HT-29 (cell line): ENCODE measurements around the gene TYRP1. TPM values are rescaled to one million over a fixed set of nuclear protein-coding genes. Genes with fewer than 3 reads are reported as not detected.
A peak's percentile ranks its signal among the peaks of the same experiment; 100 is the strongest.

ENCODE experiments used
- DNase-seq: peaks from one replicate; pipeline ENCODE4 v3.0.0-alpha.2; 2015; ENCODE audit warnings: low spot score
- total RNA-seq: library from RNA; depleted of rRNA; stranded (reverse); fragments of >200 nt; shearing (Covaris generic); gene quantifications from 2 replicates; pipeline ENCODE4 v1.2.3, GENCODE V29; 2014

The TYRP1 gene
- total RNA-seq, 1 experiment from 2014 or later = not detected

- DNase-seq = no peak
These were observed 4.5 kb downstream of the TYRP1 start for GRCh38 chr9:12697719-12698118.

GRCh38 chr9:12698266-12698665 is 5.1 kb downstream of the TYRP1 start:
- DNase-seq = no peak

DNA sequence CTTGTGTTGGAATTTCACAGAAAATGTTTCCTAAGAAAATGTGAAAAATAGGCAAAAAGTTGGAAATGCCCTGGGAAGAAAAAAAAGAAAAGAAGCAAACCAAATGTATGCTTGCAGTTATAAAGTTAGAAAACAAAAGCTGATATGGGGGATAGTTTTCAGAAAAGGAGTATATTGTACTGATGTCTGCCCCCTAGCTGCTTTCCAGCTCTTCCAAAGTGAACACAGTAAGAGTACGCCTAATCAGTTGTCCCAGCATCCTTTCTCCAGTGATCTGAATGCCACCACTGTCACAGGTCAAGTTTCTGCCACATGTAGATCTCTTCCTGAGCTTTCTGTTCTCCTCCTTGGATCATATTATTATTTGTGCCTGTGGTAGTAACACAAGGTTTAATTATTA is 5.8 kb downstream of the TYRP1 start:
- no peak for DNase-seq

GRCh38 chr9:12699529-12699928 is 6.3 kb downstream of the TYRP1 start:
- DNase-seq = peak; percentile 7

DNA sequence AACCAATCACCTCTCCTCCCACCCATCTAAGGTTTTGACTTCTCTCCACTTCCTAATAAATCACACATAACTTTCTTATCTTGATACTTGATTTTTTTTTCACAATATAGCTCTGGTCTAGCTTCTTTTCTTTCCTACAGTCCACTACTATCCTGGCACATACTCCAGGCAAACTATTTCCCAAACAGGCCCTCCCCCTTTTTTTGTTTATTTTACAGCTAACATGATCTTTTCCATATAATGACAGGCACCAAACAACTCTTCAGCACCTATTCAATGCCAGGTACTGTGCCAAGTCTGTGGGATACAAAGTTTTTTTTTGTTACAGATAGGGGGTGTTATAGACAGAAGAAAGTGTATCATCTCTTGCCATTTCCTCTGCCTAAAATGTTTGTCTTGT is 7.9 kb downstream of the TYRP1 start:
- no peak for DNase-seq

DNA sequence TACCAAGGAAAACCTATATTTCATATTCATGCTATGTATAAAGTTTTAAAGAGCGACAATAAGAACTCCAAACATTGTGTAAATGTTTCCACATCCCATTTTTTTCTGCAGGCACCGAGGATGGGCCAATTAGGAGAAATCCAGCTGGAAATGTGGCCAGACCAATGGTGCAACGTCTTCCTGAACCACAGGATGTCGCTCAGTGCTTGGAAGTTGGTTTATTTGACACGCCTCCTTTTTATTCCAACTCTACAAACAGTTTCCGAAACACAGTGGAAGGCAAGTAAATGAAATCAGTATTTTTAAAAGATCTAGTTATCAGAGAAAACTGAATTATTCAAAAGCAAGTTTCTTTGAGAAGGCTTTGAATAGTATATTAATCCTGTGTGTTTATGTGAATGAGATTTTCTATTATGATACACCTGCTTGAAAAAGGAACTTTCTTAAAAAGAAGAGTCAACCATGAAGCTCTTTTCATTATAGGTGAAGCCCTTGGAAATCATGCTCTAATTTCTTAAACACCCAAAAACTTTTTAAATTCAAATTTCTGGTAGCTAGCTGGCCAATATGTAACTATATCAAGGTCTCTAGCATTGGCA is 9.1 kb downstream of the TYRP1 start:
- peak; percentile 81 for DNase-seq

DNA sequence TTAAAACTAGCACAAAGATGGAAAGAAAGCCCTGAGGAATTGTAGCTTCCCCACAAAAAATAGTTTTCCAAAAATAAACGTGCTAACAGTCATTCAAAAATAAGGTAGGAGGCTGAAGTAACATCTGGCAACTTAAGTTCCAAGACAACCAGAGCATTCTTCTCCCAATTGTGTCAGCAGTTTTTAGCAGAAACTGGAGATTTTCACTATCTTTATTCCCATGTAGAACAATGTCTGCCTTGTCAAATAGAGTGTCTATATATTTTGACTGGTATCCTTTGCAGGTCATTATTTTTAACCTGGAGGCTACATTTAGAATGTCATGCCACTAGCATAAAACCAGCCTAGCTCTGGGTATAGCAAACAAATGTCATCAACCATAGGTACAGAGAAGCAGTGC is 10.8 kb downstream of the TYRP1 start:
- DNase-seq = no peak

DNA sequence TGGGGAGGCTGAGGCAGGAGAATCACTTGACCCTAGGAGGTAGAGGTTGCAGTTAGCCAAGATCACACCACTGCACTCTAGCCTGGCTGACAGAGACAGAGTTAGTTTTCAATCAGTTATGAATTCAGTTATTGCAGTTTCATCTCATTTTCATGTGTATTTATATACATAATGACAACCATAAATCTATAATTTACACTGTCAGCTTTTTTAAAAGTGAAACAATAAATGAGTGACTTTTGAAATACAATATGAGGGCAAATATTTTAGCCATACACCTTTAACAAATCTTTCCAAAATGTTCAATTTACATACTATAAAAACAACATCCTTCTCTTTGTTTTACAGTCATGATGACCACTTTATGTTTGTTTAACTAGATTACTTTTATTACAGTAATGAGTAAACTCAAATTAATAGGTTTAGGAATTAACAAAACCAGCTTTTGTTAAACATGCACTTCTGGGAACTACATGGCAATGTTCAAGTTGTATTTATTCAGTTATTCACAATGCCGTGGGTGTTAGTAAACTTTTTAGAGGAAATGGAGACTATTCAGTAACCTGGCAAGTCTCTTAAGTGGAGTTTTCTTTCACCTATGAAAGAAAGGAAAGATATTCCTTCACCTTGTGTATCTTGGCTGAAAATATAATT is 12.7 kb downstream of the TYRP1 start:
- DNase-seq = peak; percentile 44

GRCh38 chr9:12708562-12709298 is 15.5 kb downstream of the TYRP1 start:
- peak; percentile 41 for DNase-seq

GRCh38 chr9:12712532-12712931 is 19.3 kb downstream of the TYRP1 start:
- DNase-seq = no peak

DNA sequence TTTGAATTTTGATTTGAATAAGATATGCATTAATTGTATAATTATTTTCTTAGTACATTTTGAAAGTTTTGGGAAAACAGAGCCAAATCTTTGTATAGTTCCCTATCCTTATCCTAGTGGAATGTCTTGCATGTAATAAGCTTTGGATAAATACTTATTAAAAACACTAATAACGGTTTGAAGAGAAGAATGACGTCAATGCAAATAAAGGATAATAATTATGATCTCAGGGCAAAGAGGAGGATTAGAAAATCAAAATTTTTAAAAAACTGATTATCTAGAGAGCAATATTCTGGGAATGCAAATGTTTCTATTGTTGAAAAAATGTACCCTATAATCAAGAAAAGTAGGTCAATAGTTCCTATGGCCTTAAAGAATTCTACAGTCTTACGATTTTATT is 22.1 kb downstream of the TYRP1 start:
- DNase-seq = no peak

GRCh38 chr9:12716823-12717600 is 23.8 kb downstream of the TYRP1 start:
- peak; percentile 9 for DNase-seq

DNA sequence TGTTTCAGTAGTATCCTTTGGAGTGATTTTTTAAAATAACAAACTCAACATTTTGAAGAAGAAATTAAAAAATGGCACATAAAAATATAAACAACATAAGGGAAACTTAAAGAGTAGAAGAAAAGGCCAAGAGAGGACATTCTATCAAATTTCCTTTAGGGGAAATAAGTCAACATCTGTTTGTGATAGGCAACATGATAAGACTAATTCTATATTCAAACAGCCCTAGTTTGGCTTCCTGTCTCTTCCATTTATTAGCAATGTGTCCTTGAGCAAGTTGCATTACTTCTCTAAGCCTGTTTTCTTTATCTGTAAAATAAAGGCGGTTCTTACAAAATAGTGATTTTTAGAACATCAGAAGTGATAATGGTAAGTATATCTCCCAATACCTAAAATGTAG is 24.7 kb downstream of the TYRP1 start:
- DNase-seq = no peak

GRCh38 chr9:12718482-12719026 is 25.4 kb downstream of the TYRP1 start:
- no peak for DNase-seq

DNA sequence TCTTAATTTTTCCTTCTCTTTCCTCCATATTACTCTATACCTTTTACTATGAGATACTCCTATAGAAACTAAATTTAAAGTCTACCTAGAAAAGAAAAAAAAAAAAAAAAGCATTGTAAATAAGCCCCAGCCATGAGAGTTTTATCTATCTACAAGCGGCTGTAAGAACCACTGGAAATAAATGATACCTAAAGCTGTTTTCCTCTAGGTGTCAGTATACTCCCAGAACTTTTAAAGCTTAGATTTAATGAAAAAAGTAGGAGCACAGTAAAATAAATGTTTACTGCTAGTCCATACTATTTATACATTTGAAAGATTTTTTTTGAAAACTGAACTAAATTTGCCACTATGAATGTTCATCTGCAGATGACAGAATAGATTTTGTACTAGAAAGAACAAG is 26.2 kb downstream of the TYRP1 start:
- DNase-seq = peak; percentile 49

DNA sequence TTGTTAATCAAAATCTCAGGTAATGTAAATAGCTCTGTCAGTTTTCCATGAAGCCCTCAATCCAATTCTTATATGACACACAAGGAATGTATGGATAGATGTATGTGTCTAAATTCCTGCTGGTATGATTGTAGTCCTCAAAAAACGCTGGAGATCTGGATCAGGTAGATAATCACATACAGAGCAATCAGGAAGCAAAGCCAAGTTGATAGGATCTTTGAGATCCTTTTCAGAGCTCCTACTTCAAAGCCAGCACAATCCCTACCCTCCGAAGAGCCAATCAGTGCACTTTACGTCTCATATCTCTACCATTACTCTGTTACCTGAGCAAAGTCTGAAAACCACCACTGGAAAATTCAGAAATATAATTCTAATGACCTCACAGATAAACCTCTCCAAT is 27.4 kb downstream of the TYRP1 start:
- no peak for DNase-seq

DNA sequence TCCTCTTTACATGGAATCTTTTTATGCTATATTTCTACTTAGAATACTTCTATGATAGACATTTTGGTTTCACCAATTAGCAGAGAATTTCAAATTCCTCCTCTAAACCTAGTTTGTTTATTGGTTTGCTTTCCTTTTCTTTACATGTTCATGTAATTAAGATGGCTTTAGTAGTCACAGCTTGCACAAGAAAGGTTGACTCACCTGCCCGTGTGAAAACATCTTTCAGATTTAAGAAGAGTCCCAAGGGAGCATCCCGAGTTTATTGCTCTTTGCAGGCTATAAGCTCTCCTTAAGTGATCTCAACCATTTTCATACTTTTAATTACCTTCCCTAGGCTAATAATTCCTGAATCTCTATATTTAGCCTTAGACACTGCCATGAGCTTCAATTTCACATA is 28.9 kb downstream of the TYRP1 start:
- DNase-seq = no peak

GRCh38 chr9:12723409-12724028 is 30.3 kb downstream of the TYRP1 start:
- DNase-seq = peak; percentile 45

DNA sequence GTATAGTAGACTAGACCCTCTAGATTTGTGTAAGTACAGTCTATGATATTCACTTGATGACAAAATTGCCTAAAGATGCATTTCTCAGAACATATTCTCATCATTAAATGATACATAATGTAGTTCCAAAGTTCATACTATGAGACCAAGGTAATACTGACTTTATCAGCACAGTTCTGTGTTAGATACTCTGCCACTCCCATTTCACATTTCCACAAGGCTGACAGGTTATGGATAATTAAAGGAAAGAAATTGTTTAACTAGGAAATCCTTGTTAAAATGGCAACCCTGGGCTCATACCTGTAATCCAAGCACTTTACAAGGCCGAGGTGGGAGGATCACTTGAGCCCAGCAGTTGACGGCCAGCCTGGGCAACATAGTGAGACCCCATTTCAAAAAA is 33.6 kb downstream of the TYRP1 start:
- DNase-seq = no peak

GRCh38 chr9:12730198-12730597 is 37.0 kb downstream of the TYRP1 start:
- DNase-seq = no peak

DNA sequence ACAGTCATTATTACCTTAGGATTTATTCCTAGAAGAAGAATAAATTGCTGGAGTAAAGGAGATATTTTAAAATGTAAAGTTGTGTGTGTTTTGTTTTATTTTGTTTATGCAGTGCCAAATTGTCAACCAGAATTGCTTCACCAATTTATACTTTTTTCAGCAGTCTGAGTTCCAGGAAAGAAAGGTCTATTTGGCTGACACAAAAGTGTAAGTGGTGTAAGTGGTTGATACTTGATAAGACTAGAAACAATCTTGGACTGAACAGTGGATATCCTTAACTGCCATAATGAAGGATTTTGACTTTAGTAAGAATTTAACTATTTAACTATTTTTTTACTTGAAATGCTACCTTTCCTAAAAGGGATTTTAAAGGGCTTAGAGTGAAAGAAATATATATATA is 37.7 kb downstream of the TYRP1 start:
- DNase-seq = no peak
